Colonic mucosa (tissue), 4 donors: ENCODE measurements around the gene RLIM. TPM values are rescaled to one million over a fixed set of nuclear protein-coding genes. Genes with fewer than 3 reads are reported as not detected.

Source experiments
- DNase-seq: peaks from one replicate; pipeline ENCODE4 v3.0.0-alpha.2; 2020
- H3K27ac ChIP-seq: fragments of 200-600 bp; one replicate; pipeline ENCODE4 v1.8.0; 2021
- H3K27me3 ChIP-seq: fragments of 200-600 bp; one replicate; pipeline ENCODE4 v1.8.0; 2021
- H3K36me3 ChIP-seq: fragments of 200-600 bp; one replicate; pipeline ENCODE4 v1.8.0; 2021
- H3K4me1 ChIP-seq: fragments of 200-600 bp; one replicate; pipeline ENCODE4 v1.8.0; 2021; ENCODE audit warnings: mild to moderate bottlenecking
- H3K4me3 ChIP-seq: fragments of 200-600 bp; one replicate; pipeline ENCODE4 v1.8.0; 2021
- H3K9ac ChIP-seq, 2 donors: one replicate each; pipeline ENCODE4 v1.7.0; 2013; ENCODE audit warnings: control low read depth in 2 of 2, low read depth in 2 of 2, low read length in 2 of 2
- H3K9me3 ChIP-seq: fragments of 200-600 bp; one replicate; pipeline ENCODE4 v1.8.0; 2021
- intact Hi-C: fragments of 100-400 bp; cut with DNase I; formaldehyde crosslinking; loops from one replicate; pipeline ENCODE4 v1.14.1; 2022
- total RNA-seq, 2 donors: library from RNA; stranded (reverse); fragmentation: NEBNext Ultra II Directional in 1 of 2; extraction: Animal tissue kit (Norgen Biotek cat#: 25700) in 1 of 2; gene quantifications; one replicate each; pipeline ENCODE4 v1.2.1, GENCODE V29; 2021
- TF ChIP-seq, protein P1 (sequence below): fragments of 200-600 bp; IDR thresholded peaks from one replicate; pipeline ENCODE4 v1.8.0; 2022; ENCODE audit warnings: antibody characterized with exemption, mild to moderate bottlenecking
- donor health status: healthy.
- donor health status: DM: no; HTN: no; CAD: no.
- donor health status: DM: no; HTN: no; CAD: no.

RLIM gene
- total RNA-seq, 2 donors from 2014 or later = 24.4 to 27.1 TPM

DNA sequence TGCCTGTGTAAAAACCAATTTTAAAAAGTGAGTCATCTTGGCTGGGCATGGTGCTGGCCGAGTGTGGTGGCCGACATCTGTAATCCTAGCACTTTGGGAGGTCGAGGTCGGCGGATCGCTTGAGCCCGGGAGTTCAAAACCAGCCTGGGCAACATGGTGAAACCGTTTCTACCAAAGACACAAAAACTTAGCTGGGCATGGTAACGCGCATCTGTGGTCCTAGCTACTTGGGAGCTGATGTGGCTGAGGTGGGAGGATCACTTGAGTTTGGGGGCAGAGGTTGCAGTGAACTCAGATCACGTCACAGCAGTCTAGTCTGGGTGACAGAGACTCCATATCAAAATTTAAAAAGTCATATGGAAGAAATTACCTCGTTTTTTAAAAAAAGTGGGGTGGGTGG, 7.6 kb downstream of the RLIM start:
- intact Hi-C loops = no loop called here
- Histone ChIP-seq H3K36me3 (no peaks in the 10 kb centered on the region), H3K9ac (no peak overlapping the region), H3K27me3 (no peaks in the 10 kb centered on the region), H3K4me3 (no peak overlapping the region), H3K27ac (no peak overlapping the region), H3K4me1 (no peaks in the 10 kb centered on the region), H3K9me3 (no peaks in the 10 kb centered on the region)
- TF ChIP-seq, protein P1, sequence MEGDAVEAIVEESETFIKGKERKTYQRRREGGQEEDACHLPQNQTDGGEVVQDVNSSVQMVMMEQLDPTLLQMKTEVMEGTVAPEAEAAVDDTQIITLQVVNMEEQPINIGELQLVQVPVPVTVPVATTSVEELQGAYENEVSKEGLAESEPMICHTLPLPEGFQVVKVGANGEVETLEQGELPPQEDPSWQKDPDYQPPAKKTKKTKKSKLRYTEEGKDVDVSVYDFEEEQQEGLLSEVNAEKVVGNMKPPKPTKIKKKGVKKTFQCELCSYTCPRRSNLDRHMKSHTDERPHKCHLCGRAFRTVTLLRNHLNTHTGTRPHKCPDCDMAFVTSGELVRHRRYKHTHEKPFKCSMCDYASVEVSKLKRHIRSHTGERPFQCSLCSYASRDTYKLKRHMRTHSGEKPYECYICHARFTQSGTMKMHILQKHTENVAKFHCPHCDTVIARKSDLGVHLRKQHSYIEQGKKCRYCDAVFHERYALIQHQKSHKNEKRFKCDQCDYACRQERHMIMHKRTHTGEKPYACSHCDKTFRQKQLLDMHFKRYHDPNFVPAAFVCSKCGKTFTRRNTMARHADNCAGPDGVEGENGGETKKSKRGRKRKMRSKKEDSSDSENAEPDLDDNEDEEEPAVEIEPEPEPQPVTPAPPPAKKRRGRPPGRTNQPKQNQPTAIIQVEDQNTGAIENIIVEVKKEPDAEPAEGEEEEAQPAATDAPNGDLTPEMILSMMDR = no peak
- DNase-seq = no peak

DNA sequence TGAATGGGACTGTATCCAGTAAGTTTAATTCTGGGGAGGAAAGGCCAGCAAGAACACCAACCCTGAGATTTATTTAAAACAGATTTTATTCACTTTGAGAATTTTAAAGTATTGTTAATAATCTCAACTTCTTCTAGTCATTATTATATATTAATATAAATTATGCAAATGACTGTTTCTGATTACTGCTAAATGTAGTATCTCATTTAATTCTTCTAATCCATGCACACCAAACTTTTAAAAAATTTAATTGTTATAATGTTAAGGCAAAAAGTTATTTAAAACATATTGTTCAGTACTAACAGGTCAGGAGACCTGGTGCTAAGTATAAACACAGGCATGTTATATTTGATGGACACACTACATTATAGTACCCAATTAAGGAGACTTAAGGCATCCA, 8.1 kb downstream of the RLIM start:
- H3K4me1 ChIP-seq = no peaks in the 10 kb centered on the region
- H3K27ac ChIP-seq = no peak overlapping the region
- H3K27me3 ChIP-seq = no peaks in the 10 kb centered on the region
- H3K4me3 ChIP-seq = no peak overlapping the region
- H3K9me3 ChIP-seq = no peaks in the 10 kb centered on the region
- no peak overlapping the region for H3K9ac ChIP-seq
- TF ChIP-seq, protein P1 = no peak
- intact Hi-C loops = no loop called here
- no peak for DNase-seq
- no peaks in the 10 kb centered on the region for H3K36me3 ChIP-seq

DNA sequence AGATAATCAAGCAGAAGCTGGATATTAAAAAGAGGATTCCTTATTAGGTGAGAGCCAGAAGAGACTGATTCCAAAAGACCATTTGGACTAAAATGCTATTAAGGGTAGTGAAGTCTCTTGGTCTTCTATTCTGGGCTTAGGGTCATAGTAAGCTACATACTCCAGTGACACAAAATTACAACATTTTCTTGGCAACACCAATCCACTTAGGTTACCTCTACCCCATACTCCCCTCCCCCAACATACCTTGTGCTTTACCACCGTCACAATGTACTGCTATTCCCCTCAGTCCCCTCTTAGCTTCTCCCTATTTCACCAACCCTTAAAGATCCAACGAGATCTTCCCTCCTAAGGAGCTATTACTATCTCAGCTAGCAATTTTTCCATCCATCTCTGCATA, 11.4 kb downstream of the RLIM start:
- no peak overlapping the region for H3K27ac ChIP-seq
- no peaks in the 10 kb centered on the region for H3K27me3 ChIP-seq
- no peaks in the 10 kb centered on the region for H3K36me3 ChIP-seq
- H3K9ac ChIP-seq = no peak overlapping the region
- DNase-seq = no peak
- no peak overlapping the region for H3K4me3 ChIP-seq
- no peaks in the 10 kb centered on the region for H3K9me3 ChIP-seq
- intact Hi-C loops = no loop called here
- H3K4me1 ChIP-seq = no peaks in the 10 kb centered on the region
- TF ChIP-seq, protein P1 = no peak

DNA sequence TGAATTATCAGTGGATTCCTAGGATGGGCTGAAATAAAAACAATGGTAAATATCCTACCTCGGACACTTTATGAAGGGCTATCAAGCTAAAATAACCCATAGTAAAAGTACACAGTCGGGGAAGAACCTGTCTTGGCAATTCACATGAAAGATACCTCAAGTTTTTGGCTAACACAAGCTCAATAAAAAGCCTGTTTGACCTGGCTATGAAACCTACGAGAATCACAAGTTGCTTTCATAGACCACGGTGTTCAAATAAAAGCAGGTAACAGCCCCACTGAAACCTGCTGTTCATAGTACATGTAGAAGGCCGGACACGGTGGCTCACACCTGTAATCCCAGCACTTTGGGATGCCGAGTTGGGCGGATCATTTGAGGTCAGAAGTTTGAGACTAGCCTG, 12.3 kb downstream of the RLIM start:
- no peak for DNase-seq
- no peak overlapping the region for H3K27ac ChIP-seq
- H3K36me3 ChIP-seq = no peaks in the 10 kb centered on the region
- H3K27me3 ChIP-seq = no peaks in the 10 kb centered on the region
- no peaks in the 10 kb centered on the region for H3K9me3 ChIP-seq
- H3K4me3 ChIP-seq = no peak overlapping the region
- no peak overlapping the region for H3K9ac ChIP-seq
- TF ChIP-seq, protein P1 = no peak
- H3K4me1 ChIP-seq = no peaks in the 10 kb centered on the region
- intact Hi-C loops = no loop called here

DNA sequence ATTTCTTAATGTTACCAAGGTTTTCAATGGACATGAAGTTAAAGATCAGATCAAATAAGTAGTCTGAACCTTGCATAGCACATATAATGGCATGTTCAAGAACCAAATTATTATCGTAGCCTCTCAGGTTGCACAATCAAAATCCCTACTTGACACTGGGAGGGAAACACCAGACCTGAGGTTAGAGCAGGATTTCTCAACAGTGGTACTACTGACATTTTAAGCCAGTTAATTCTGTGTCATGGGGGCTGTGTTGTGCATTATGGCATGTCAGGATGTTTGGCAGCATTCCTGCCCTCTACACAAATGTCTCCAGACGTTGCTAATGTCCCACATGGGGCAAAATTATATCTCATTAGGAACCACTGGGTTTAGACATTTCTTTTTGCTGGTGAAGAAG, 20.8 kb downstream of the RLIM start:
- intact Hi-C loops = no loop called here
- Histone ChIP-seq H3K4me3 (no peak overlapping the region), H3K9ac (no peak overlapping the region), H3K27ac (no peak overlapping the region), H3K36me3 (no peaks in the 10 kb centered on the region), H3K27me3 (no peaks in the 10 kb centered on the region), H3K9me3 (no peaks in the 10 kb centered on the region), H3K4me1 (no peaks in the 10 kb centered on the region)
- TF ChIP-seq, protein P1 = no peak
- no peak for DNase-seq

DNA sequence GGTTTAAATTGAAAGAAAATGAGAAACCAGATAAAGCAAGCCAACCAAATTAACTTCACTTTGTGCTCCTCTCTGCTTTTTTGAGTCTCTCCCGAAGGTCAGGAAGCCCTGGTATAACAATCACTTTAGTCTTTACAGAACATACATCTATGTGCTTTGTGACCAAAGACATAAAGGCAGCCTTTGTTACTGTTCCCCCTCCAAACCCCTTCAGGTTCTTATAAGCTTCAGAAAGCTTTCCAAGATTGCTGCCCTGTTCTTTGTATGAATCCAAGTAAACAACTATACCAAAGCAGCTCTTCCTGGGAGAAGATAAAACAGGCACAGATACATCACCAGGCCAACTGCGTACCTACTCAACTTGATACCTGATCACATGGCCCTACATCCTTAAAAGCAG, 28.7 kb downstream of the RLIM start:
- no peak for DNase-seq
- TF ChIP-seq, protein P1 = no peak
- H3K4me3 ChIP-seq = no peak overlapping the region
- no peak overlapping the region for H3K27ac ChIP-seq
- H3K36me3 ChIP-seq = no peaks in the 10 kb centered on the region
- H3K9me3 ChIP-seq = no peaks in the 10 kb centered on the region
- no peaks in the 10 kb centered on the region for H3K27me3 ChIP-seq
- no peak overlapping the region for H3K9ac ChIP-seq
- no peaks in the 10 kb centered on the region for H3K4me1 ChIP-seq
- intact Hi-C loops = no loop called here
